SK-N-SH (cell line): ENCODE measurements around the gene MAP2.

Source experiments
- MXI1 ChIP-seq: IDR thresholded peaks from 2 replicates; pipeline ENCODE4 v1.6.1; 2012; ENCODE audit warnings: mild to moderate bottlenecking, low read depth, low read length, improper control_type of control experiment
- TAF1 ChIP-seq: IDR thresholded peaks from 2 replicates; pipeline ENCODE4 v1.6.1; 2012; ENCODE audit warnings: low read depth, mild to moderate bottlenecking, low read length, moderate library complexity, borderline replicate concordance

- TF ChIP-seq TAF1 (no peak), MXI1 (no peak)
Measured at GRCh38 chr2:209685963-209686362, 262.1 kb downstream of the MAP2 start.
